ENCODE results near the gene ZSCAN5A.

- no peak for TF ChIP-seq POLR2AphosphoS5 (IDR thresholded peaks at IDR 0.05)
- no peak for TF ChIP-seq EP300 (IDR thresholded peaks at IDR 0.05)
- TF ChIP-seq, protein P1, sequence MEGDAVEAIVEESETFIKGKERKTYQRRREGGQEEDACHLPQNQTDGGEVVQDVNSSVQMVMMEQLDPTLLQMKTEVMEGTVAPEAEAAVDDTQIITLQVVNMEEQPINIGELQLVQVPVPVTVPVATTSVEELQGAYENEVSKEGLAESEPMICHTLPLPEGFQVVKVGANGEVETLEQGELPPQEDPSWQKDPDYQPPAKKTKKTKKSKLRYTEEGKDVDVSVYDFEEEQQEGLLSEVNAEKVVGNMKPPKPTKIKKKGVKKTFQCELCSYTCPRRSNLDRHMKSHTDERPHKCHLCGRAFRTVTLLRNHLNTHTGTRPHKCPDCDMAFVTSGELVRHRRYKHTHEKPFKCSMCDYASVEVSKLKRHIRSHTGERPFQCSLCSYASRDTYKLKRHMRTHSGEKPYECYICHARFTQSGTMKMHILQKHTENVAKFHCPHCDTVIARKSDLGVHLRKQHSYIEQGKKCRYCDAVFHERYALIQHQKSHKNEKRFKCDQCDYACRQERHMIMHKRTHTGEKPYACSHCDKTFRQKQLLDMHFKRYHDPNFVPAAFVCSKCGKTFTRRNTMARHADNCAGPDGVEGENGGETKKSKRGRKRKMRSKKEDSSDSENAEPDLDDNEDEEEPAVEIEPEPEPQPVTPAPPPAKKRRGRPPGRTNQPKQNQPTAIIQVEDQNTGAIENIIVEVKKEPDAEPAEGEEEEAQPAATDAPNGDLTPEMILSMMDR (IDR thresholded peaks at IDR 0.05), result no peak
Measured at GRCh38 chr19:56347163-56347778, 32.6 kb upstream of the ZSCAN5A start.
